HG02759 (cell line): ENCODE measurements around the gene WDR7.

ENCODE experiments used
- ATAC-seq: cut with Tn5 transposase; IDR thresholded peaks from one replicate; pipeline ENCODE4 v1.9.1; 2021; ENCODE audit warnings: mild to moderate bottlenecking, moderate library complexity; ENCODE audit not compliant: unreplicated experiment

The WDR7 gene

DNA sequence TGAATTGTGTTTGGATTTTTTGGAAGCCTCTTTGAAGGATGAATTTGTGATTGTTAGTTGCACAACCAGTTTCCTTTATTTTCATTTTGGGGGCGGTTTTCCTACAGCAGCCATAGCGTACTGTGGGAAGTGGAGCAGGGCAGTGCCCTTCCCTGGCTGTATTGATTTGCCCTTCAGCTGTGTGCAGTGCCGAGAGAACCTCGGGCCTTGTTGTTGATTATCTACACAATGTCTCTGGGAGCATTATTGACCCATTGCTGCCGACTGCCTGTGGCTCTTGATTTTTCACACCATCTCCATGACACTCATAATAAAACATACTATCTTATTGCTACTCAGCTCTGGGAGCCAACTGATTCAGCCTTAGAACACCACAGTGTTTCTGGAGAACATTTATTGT is 333.6 kb downstream of the WDR7 start:
- no peak for ATAC-seq

DNA sequence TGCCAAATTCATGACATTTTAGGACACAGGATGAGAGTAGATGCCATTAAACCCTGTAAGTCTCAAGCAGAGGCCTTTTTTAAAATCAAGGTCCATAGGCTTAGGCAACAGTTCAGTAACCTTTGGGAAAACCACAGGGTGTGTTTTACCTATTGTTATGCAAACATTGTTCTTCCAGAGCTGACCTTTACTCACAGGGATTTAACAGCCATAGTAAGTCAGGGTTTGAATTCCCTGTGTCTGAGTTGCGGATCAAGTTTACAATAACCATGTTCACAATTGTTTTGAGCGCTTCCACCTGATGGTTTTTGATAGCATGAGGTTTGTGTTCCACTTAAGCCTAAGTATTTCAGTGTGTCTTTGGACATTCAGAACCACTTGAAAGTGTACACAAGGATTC is 335.7 kb downstream of the WDR7 start:
- no peak for ATAC-seq

DNA sequence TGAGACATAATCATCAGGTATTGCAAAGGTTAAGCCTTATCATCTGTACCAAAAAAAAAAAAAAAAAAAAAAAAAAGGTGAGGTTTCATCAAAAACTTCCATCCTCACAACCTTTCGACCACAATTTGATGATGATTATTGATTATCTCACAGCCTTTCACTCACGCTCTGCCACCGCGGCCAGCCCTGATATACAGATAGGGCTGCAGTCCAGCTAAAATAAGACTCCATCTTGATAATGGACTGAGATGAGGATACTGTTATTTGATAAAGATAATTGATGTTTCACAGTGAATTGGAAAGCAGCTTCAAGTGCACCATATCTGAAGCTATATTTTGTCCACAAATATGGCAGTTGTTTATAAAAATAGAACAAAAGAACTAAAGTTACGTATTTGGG is 336.1 kb downstream of the WDR7 start:
- no peak for ATAC-seq

DNA sequence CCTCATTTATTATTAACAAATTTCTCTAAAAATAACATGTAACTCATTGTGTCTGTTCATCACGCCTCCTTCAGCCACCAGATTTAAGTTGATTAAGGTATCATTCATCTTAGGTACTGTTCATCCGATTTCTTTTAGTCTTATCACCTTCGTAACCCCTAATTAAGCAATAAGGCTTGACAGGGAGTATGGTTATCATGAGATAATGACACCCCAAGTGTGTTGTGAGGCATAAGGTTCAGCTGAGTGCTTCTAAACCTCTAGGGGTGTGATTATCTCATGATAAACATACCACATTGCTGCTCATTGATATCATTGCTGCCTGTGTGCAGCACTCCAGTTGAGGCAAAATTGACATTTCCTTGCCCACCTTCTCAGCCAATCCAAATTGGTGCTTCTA is 336.9 kb downstream of the WDR7 start:
- ATAC-seq = no peak

DNA sequence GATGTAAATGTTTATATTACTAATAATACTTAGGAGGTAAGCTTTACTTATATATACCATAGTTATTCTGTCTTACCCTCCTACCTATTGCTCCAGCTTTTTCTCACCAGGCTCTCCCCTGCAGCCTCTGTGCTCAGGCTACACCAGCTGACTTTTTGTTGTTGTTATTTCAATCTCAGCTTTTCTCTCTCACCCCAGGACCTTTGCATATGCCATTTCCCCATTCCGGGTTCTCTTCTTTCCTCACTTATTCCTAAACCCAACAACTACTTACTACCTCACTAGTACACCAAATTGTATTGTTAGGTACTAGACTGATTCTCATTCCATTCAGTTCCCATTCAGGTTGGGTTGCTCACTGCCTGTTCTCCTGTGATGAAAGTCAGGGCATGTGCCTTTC is 339.5 kb downstream of the WDR7 start:
- ATAC-seq = no peak

DNA sequence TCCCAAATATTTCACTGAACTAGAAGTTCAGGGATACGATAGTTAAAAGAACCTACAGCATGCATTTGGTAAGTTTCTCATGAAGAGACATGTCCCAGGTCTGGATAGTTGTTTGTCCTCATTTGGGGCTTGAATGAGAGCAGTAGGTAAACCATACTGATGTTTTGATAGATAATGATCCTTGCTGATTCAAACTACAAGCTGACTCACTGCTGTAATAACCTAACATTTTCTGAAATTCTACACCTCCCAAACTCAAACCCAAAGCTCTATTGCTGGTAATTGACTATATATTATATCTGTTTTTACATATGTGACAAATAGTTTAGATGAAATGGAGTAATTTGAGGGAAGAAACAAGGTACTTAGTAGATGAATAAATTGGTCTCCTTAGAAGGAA is 341.6 kb downstream of the WDR7 start:
- ATAC-seq = no peak

DNA sequence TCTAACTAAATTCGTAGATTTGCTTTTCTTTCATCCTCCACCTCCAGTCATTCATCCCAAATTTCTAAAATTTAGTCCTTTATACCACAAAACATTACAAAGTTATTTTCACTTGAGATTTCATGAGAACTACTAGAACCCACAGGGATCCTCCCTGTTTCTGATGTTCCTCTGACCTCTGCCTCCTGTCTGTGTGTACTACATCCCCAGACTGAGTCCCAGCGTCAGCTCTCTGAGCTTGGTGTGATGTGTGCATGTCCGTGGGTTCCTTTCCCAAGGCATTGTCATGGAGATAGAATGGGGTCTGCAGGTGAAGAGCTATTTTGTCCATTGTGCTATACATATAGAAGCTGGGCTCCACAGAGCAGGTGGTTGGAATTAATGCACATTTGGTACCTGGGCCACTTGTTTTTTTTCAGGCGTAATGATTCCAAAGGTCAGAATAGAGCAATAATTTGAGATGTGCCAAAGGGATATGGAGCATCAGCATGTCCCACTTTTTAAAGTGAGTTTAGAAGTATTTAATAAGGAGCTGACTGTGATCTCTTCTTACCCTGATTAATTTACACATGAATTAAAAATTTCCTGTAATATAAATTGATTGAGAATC is 344.5 kb downstream of the WDR7 start:
- ATAC-seq = no peak

DNA sequence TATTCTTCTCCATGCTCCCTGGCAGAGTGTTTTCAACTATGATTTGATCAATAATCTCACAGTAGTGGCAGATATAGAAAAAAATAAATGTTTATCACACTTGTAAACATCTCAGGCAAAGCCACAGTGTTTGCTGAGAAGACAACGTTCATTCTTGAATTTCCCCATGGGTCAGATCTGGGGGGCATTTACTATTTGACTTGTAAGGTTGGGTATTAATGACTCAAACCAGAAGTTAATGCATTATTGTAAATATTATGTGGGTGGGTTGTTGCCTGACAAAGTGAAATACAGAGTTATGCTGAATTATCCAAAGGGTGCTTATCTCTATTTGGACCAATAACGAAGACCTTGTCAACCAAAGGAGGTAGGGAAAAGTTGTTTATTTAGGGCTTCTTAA is 346.0 kb downstream of the WDR7 start:
- ATAC-seq = no peak

DNA sequence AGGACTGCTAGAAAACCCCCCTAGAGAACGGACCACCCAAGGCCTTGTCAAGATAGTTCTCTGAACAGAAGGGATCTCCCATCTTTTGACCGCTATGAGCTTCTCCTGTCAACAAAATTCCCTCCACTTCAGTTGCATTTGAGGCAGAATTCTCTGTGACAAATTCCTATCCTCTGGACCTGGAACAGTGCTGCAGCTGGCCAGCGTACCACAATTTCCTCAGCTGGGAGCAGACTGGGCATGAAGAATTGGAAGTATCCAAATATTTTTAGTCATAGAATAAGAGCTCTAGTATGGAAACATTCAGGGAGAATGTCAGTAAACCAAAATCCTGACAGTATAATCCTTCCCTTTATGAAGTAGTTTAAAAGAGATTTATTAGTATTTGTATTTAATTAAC is 348.7 kb downstream of the WDR7 start:
- ATAC-seq = no peak

DNA sequence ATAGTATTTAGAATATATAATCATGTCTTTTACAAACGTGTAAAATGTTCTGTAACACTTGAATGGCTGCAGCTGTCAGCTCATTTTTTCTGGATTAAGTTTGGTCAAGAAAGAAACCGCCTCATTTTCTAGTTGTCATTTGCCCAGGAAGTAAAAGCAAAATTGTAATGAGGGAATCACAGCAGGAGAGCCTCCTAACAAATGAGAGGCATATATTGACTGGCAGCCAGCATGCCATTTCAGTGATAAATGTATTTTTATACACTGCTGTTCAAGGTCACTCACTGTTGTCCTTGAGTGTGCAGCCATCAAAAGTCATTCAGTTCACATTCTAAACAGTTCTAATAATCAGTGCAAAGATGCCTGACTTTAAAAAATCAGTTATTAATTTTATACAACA is 351.5 kb downstream of the WDR7 start:
- no peak for ATAC-seq

DNA sequence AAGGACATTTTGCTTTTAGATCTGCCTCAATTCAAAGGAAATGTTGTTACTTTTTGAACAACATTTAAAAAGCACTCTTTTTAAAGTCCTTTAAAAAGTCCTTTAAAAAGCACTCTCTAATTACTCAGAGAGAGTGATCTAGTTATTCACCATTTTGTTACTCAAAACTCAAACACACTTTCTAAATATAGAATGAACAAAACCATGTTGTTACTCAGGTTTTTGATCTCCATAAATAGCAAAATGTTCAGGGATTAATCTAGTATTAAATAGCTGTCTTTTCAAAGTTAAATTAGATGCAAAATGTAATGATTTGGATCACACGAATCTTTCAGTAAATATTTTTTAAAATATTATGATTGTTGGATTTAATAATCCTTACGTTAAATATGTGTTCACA is 352.2 kb downstream of the WDR7 start:
- no peak for ATAC-seq

DNA sequence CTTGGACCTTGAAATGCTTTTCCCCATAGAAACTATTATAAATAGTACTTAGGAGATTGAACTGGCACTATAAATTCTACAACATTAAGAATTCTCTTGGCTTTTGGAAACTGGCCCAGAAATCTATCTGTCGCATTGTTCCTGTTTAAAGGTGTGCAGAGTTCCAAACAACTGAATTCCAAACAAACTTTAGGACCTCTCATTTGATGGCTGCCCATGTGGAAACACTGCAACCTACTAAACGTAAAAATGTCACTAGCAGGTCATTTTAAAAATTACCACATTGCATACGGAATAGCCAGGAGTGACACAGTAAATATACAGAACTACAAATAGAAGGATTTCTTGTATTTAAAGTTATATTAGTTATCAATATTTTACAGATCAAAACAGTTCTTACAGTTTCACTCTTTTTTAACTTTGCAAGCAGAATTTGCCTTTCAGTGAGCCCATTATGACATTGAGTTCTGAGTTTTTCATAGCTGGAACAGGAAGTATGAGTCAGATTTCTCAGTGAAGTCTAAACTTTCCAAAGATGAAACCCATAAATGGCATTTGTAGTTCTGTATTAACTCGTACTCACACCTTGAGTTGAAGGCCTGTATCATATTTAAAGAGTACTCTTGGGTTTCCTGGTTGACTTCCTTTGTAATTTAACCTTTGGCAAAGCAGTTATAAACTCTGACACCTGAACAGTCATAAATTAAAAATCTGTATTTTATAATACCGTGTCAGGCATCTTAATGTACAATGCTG is 353.4 kb downstream of the WDR7 start:
- ATAC-seq = peak; percentile 97

DNA sequence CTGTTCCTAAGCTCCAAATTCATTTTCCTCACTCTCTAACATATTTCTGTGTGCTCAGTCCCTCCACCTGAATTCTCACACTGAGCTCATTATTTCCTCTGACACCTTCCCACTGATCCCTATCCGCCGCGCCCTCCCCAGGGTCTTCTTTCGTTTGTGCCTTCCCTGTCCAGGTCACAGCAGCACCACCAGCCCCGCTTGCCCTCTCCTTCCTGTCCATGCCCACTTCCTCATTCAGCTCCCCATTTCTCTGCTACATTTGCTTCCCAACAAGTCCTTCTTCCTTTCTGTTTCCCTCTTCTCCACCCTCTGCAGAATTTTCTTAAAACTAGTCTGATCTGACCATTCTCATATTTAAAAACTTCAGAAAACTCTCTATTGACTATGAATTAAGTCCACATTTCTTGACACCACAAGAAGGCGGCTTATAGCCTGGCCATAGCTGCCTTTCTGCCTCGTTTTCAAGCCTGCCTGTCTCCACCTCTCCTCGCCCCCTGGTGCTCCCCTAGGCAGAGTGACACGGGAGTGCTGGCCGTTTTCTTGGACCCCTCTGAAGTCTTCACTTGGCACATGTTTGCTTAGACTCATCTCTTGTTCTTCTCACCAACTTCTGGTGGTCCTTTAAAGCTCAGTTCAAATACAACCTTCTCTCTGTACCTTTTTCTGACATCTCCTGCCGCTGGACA is 357.0 kb downstream of the WDR7 start:
- ATAC-seq = no peak

DNA sequence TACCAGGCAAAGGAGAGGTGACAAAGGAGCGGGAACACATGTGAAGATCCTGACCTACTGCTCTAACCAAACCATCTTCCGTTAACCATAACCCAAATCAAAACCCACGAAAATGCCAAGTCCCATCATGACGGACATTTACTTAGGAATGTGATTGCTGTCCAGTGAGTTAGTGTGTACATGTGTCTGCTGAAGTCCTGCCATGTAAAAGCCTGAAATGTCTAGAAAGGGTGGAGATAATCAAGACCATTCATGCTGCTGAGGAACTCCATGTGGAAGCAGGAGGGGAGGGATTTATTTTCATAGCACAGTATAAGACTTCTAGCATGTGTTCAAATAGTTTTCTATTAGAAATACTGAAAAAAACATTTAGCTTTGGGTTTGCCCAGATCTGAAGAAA is 358.7 kb downstream of the WDR7 start:
- no peak for ATAC-seq

DNA sequence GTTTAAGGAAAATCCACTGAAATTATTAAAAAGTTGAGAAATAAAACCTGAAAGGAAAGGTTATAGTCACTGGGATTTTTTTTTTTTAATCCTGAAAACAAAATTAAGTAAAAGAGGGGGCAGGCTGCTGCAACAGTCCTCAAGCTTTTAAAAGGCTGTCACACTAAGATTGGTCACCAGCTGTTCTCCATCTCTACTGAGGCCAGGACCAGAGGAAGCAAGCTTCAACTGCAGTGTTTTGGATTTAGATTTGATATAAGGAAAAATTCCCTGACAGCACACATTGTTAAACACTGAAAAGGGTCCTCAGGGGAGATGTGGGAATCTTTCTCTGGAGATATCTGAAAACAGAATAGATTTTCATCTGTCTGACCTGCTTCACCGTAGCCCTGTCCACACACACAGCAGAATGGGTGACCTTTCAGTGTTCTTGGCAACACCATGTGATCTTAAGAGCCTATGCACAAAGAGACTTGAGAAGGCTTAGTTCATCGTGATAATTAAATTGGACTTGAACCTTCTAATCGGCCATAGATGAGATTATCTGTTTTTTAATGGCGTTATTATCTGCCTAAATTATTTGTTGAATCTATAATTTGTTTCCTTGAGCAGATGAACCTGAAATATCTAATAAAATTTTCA is 363.7 kb downstream of the WDR7 start:
- no peak for ATAC-seq

DNA sequence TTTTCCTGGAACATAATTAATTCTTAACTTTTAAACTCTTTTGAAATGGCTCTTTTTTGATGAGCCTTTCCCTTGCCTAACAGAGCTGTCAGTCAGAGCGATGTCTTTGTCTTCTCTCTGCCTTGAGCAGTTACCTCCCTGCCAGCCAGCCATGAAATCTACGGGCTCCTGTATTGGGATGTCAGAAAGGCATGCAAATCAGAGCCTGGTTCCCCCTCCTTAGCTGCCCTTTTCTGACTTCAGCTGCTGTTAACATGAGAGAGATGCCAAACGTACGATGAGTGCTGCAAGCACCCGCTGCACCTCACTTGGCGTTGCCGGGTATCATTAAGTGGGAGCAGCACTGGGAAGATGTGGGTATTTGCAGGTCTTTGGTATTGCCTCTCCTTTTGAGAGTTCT is 364.3 kb downstream of the WDR7 start:
- no peak for ATAC-seq

DNA sequence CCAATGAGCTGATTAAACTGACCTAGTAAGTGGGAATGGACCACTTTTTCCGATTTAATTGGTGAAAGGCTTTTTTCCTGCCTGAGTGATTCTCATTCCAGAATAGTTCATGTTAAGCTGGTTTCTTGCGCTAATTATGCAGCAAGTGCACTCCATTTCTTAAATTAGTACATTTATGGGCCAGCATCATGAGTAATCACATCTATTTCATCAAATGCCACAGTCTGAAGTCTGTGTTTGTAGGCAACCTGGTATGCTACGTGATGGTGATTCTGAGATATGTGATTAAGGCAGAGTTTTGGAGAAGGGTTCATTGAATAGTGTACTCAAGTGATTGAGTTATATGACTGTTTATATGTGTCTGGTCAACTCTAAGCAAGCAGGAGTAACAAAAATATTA is 367.7 kb downstream of the WDR7 start:
- ATAC-seq = no peak

DNA sequence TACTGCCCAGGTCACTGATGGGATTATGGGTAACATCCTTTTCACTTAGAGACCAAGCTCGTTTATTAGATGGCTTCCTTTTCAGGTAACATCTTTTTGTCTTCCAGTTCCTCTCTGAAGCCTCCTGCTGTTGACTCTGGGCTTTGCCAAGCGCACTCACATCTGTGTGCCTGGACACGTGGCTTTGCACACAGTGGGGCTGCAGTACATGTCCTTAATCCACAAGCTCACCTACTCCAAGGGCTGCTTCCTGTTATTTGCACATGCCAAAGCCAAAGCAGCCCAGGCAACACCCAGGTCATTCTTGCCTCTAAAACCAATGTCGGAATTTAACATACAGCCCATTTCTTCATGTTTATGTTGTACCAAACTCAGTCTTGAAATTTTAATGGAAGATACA is 371.6 kb downstream of the WDR7 start:
- ATAC-seq = no peak

DNA sequence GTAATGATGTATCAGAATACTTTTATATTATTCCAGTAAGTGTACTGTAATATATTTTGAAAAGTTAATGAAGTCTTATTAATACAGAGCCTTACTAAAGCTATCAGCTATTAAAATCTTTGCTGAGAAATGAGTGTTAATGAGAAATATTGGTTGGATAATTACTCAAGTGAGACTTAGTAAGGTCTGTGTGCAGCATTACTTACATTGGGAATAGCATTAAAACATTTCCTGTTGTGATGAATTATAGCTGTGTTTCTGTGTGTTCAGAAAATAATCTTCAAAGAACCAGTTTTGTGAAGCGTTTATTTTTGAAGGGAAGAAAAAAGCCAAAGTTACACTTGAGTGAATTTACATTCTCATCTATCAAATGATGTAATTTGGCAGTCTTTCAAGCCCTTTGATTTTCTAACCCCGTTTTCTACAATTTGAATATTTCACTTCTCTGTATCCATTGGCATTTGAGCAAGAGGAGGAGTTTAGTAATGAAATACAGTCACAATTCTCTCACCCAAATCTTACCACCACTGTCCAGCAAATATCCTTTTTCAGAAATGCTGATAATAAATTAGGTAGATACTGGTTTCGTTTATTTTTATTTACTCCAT is 372.2 kb downstream of the WDR7 start:
- ATAC-seq = no peak

DNA sequence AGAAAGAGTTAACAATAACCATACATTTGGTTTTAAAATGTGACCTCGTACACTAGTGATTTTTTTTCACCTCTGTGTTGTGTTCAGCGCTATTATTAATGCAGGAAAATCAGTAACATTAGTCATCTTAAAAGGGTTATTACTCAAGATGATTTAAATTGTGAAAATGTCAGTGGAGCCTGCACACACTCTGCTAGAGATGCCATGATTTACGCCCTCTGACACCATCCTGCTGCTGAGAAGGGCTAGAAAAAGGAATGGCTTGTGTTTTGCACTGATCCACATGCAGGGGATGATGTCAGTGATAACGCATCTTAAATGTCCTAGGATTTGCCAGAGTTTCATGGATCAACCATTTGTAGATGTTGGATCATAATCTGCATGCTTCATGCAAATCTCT is 374.4 kb downstream of the WDR7 start:
- no peak for ATAC-seq

DNA sequence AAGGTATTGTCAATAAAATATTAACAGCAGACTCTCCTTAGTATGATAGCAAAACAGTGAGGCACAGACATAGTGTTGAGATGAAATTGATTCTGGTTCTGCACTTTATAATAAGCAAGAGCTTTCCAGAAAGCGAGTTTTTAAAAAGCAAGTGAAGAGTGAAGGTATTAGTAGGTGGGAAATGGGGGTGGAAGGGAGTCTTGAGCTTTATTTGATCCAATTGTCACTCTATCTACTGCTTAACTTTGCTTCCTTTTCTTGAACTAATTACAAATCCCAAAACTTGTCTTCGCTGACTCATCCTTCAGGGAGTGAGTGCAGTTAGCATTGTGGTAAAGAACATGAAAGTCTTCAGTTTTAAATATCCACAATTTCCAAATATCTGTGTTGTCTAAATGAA is 375.2 kb downstream of the WDR7 start:
- ATAC-seq = no peak
